ENCODE data around the gene PTGIR.

Gene PTGIR

DNA sequence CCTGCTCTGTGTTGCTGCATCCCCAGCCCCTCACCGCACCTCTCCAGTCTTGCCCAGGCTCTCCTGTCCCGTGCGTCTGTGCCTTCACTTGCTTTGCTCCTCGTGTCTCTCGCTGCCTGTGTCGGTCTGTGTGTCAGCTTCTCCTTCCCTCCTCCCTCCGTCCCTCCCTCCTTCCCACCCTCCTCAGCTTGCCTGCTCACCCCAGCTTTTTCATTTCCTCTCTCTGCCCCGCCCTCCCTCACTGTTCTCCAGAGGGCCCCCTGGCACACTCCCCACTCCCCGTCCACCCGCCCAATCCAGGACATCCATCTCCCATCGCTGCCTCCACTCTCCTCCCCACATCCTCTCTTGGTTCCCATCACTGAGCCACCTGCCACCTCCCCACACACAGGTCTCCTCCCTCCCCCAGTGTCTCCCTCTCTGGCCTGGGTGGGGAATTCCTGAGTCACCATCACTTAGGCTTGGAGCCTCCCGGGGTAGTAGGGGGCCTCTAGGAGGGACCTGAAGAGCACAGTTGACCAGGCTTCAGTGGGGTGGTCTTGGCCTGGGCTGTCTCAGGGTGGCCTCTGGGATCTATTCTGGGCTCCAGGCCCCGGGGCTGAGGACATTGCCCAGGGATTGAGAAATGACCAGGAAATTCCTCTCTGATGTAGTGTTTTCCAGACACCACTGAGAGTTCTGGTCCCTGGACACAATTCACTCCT, at the start of gene PTGIR:
Gene PTGIR, minus strand, starts transcription at position 132 of the 704 bp plus-strand sequence. CDS start 864 bp downstream, outside the sequence.
- Histone ChIP-seq H3K36me3 (ENCODE audit: control insufficient read depth in 2 of 2, insufficient read depth in 2 of 2, low read length in 2 of 2) (no peaks in the 10 kb centered on the region), H3K4me1 (ENCODE audit: control insufficient read depth, insufficient read depth, low read length) (peaks cover 58% of the 10 kb centered on the region), H3K9ac (ENCODE audit: low read length in 2 of 2) (peak within 1 kb of the TSS; percentile 36 to 51), H3K27me3 (ENCODE audit: control insufficient read depth in 1 of 2, insufficient read depth in 2 of 2, low read length in 2 of 2) (no peaks in the 10 kb centered on the region), H3K27ac (ENCODE audit: low read length) (peak within 1 kb of the TSS; percentile 76), H3K9me3 (ENCODE audit: control insufficient read depth in 2 of 2, low read length in 2 of 2) (no peaks in the 10 kb centered on the region), H3K4me3 (ENCODE audit: low read length in 2 of 2) (peak within 1 kb of the TSS in 1 of 2 donors; percentile 69)

DNA sequence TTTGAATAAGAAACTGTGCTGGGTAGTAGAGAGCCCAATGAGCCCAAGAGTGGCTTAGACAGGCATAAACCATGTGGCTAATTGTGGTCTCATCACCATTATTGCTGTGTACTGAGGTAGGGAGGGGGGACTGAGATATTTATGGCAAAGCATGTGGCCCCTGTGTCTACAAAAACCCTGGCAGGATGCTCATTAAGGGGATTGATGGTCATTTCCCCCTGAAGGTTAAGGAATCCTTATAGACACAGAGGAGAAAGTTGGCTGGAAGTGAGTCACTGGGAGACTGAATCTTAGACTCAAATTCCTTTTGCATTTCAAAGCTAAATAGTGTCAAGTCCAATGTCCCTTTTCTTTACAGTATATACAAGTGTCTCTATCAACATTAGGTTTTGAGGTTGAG, 45.9 kb upstream of the PTGIR start:
- Histone ChIP-seq H3K9ac (ENCODE audit: low read length in 2 of 2) (no peak overlapping the region), H3K9me3 (ENCODE audit: control insufficient read depth in 2 of 2, low read length in 2 of 2) (no peaks in the 10 kb centered on the region), H3K27me3 (ENCODE audit: control insufficient read depth in 1 of 2, insufficient read depth in 2 of 2, low read length in 2 of 2) (no peaks in the 10 kb centered on the region), H3K27ac (ENCODE audit: low read length) (no peak overlapping the region), H3K36me3 (ENCODE audit: control insufficient read depth in 2 of 2, insufficient read depth in 2 of 2, low read length in 2 of 2) (peaks cover 11 to 20% of the 10 kb centered on the region in 2 donors), H3K4me3 (ENCODE audit: low read length in 2 of 2) (no peak overlapping the region), H3K4me1 (ENCODE audit: control insufficient read depth, insufficient read depth, low read length) (no peaks in the 10 kb centered on the region)

DNA sequence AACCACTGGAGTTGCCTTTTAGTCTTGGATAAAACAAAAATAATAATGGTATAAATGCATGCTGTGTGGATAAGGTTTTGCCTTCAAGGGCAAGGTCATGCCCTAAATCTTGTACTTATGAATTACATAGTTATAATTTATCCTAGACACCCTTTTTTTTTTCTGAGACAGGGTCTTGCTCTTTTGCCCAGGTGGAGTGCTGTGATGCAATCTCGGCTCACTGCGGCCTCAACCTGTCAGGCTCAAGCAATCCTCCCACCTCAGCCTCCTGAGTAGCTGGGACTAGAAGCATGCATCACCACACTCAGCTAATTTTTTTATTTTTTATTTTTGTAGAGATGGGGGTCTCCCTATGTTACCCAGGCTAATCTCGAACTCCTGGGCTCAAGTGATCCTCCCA, 43.8 kb upstream of the PTGIR start:
- Histone ChIP-seq H3K4me3 (ENCODE audit: low read length in 2 of 2) (no peak overlapping the region), H3K9me3 (ENCODE audit: control insufficient read depth in 2 of 2, low read length in 2 of 2) (no peaks in the 10 kb centered on the region), H3K9ac (ENCODE audit: low read length in 2 of 2) (no peak overlapping the region), H3K4me1 (ENCODE audit: control insufficient read depth, insufficient read depth, low read length) (no peaks in the 10 kb centered on the region), H3K36me3 (ENCODE audit: control insufficient read depth in 2 of 2, insufficient read depth in 2 of 2, low read length in 2 of 2) (peaks cover 0 to 6% of the 10 kb centered on the region in 2 donors), H3K27ac (ENCODE audit: low read length) (no peak overlapping the region), H3K27me3 (ENCODE audit: control insufficient read depth in 1 of 2, insufficient read depth in 2 of 2, low read length in 2 of 2) (no peaks in the 10 kb centered on the region)

DNA sequence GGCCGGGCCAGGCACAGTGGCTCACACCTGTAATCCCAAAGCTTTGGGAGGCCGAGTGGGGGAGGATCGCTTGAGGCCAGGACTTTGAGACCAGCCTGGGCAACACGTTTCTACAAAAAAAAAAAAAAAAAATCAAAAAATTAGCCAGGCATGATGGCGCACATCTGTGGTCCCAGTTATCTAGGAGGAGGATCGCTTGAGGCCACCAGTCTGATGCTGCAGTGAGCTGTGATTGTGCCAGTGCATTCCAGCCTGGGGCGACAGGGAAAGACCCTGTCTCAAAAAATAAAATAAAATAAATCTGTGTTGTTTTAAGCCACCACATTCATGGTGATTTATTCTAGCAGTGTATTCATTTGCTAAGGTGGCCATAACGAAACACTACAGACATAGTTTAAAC, 40.2 kb upstream of the PTGIR start:
- no peaks in the 10 kb centered on the region for H3K9me3 ChIP-seq (ENCODE audit: control insufficient read depth in 2 of 2, low read length in 2 of 2)
- no peak overlapping the region for H3K4me3 ChIP-seq (ENCODE audit: low read length in 2 of 2)
- no peaks in the 10 kb centered on the region for H3K36me3 ChIP-seq (ENCODE audit: control insufficient read depth in 2 of 2, insufficient read depth in 2 of 2, low read length in 2 of 2)
- H3K27ac ChIP-seq (ENCODE audit: low read length): no peak overlapping the region
- H3K4me1 ChIP-seq (ENCODE audit: control insufficient read depth, insufficient read depth, low read length): peaks cover 12% of the 10 kb centered on the region
- H3K9ac ChIP-seq (ENCODE audit: low read length in 2 of 2): no peak overlapping the region
- H3K27me3 ChIP-seq (ENCODE audit: control insufficient read depth in 1 of 2, insufficient read depth in 2 of 2, low read length in 2 of 2): no peaks in the 10 kb centered on the region

- H3K9ac ChIP-seq (ENCODE audit: low read length in 2 of 2): peak overlapping the region; percentile 25 to 29
- no peaks in the 10 kb centered on the region for H3K36me3 ChIP-seq (ENCODE audit: control insufficient read depth in 2 of 2, insufficient read depth in 2 of 2, low read length in 2 of 2)
- H3K9me3 ChIP-seq (ENCODE audit: control insufficient read depth in 2 of 2, low read length in 2 of 2): no peaks in the 10 kb centered on the region
- peak overlapping the region; percentile 60 to 72 for H3K4me3 ChIP-seq (ENCODE audit: low read length in 2 of 2)
- H3K27me3 ChIP-seq (ENCODE audit: control insufficient read depth in 1 of 2, insufficient read depth in 2 of 2, low read length in 2 of 2): no peaks in the 10 kb centered on the region
- H3K27ac ChIP-seq (ENCODE audit: low read length): peak overlapping the region; percentile 62
- H3K4me1 ChIP-seq (ENCODE audit: control insufficient read depth, insufficient read depth, low read length): peaks cover 29% of the 10 kb centered on the region
These were observed 37.1 kb upstream of the PTGIR start for GRCh38 chr19:46661735-46662592.

DNA sequence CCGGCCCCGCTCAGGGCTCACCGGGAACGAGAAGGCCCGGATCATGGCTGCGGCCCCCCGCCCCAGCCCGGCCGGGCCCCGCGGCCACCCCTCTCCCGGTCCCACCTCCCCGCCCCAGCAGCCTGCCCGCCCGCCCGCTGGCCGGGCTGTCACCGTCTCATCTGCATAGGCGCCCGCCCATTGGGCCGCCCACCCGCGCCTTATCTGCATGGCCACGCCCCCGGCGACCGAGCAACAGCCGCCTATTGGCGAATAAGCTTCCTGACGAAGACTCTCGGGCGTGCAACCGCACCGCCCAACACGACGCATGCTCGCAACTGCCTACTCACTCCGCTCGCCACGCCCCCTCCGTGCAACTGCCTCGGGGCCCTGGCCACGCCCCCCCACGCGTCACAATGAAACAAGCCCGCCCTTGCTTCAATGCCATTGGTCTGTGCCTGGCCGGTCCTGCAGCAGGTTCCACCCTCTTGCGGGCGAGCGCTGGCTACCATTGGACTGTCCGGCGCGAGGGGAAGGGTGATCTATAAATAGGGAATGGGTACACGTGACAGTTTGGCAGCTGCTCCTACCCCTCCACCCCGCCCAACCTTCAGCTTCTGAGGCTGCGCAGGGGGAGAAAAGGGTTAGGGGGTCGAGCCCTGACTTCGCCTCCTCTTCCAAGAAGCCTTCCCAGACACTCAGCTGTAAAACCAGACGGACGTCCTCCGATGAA, 36.3 kb upstream of the PTGIR start, which contains the start of gene DACT3:
Gene DACT3, minus strand, starts transcription at position 163 of the 712 bp plus-strand sequence. Its CDS starts 118 bp downstream, at position 45.
- Histone ChIP-seq H3K4me1 (ENCODE audit: control insufficient read depth, insufficient read depth, low read length) (peaks cover 33% of the 10 kb centered on the region), H3K9ac (ENCODE audit: low read length in 2 of 2) (peak within 1 kb of the TSS; percentile 65 to 75), H3K4me3 (ENCODE audit: low read length in 2 of 2) (peak within 1 kb of the TSS; percentile 85 to 90), H3K27me3 (ENCODE audit: control insufficient read depth in 1 of 2, insufficient read depth in 2 of 2, low read length in 2 of 2) (no peaks in the 10 kb centered on the region), H3K36me3 (ENCODE audit: control insufficient read depth in 2 of 2, insufficient read depth in 2 of 2, low read length in 2 of 2) (no peaks in the 10 kb centered on the region), H3K9me3 (ENCODE audit: control insufficient read depth in 2 of 2, low read length in 2 of 2) (no peaks in the 10 kb centered on the region), H3K27ac (ENCODE audit: low read length) (peak within 1 kb of the TSS; percentile 88)

GRCh38 chr19:46660551-46661019, 35.7 kb upstream of the PTGIR start:
- Histone ChIP-seq H3K4me3 (ENCODE audit: low read length in 2 of 2) (peak overlapping the region; percentile 85 to 90), H3K27me3 (ENCODE audit: control insufficient read depth in 1 of 2, insufficient read depth in 2 of 2, low read length in 2 of 2) (no peaks in the 10 kb centered on the region), H3K27ac (ENCODE audit: low read length) (peak overlapping the region; percentile 88), H3K4me1 (ENCODE audit: control insufficient read depth, insufficient read depth, low read length) (peaks cover 33% of the 10 kb centered on the region), H3K36me3 (ENCODE audit: control insufficient read depth in 2 of 2, insufficient read depth in 2 of 2, low read length in 2 of 2) (no peaks in the 10 kb centered on the region), H3K9ac (ENCODE audit: low read length in 2 of 2) (peak overlapping the region; percentile 65 to 75), H3K9me3 (ENCODE audit: control insufficient read depth in 2 of 2, low read length in 2 of 2) (no peaks in the 10 kb centered on the region)

DNA sequence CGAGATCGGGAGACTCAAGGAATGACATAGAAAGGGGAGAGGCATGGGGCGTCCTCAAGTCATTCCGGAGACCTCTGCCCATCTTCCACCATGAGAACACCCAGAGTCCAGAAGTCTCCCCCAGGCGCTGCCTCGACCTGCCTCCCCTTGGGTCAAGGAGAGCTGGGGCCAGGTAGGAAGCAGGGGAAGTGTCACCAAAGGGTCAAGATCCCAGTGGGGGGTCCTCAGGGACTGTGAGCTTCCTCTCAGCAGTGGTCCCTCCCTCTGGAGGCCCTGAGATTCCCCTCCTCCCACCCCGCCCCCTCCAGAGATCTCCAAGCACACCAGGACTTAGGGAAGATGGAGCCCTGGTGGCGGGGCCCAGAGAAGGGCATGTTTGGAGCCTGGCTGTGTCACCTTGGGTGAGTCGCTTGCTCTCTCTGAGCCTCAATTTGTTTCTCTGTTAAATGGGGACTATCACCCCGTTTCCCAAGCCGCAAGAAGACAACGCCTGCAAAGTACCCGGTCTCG, 35.2 kb upstream of the PTGIR start:
- Histone ChIP-seq H3K9me3 (ENCODE audit: control insufficient read depth in 2 of 2, low read length in 2 of 2) (no peaks in the 10 kb centered on the region), H3K4me1 (ENCODE audit: control insufficient read depth, insufficient read depth, low read length) (peaks cover 38% of the 10 kb centered on the region), H3K27me3 (ENCODE audit: control insufficient read depth in 1 of 2, insufficient read depth in 2 of 2, low read length in 2 of 2) (no peaks in the 10 kb centered on the region), H3K27ac (ENCODE audit: low read length) (peak overlapping the region; percentile 88), H3K4me3 (ENCODE audit: low read length in 2 of 2) (peak overlapping the region; percentile 85 to 90), H3K36me3 (ENCODE audit: control insufficient read depth in 2 of 2, insufficient read depth in 2 of 2, low read length in 2 of 2) (no peaks in the 10 kb centered on the region), H3K9ac (ENCODE audit: low read length in 2 of 2) (peak overlapping the region; percentile 65 to 75)

DNA sequence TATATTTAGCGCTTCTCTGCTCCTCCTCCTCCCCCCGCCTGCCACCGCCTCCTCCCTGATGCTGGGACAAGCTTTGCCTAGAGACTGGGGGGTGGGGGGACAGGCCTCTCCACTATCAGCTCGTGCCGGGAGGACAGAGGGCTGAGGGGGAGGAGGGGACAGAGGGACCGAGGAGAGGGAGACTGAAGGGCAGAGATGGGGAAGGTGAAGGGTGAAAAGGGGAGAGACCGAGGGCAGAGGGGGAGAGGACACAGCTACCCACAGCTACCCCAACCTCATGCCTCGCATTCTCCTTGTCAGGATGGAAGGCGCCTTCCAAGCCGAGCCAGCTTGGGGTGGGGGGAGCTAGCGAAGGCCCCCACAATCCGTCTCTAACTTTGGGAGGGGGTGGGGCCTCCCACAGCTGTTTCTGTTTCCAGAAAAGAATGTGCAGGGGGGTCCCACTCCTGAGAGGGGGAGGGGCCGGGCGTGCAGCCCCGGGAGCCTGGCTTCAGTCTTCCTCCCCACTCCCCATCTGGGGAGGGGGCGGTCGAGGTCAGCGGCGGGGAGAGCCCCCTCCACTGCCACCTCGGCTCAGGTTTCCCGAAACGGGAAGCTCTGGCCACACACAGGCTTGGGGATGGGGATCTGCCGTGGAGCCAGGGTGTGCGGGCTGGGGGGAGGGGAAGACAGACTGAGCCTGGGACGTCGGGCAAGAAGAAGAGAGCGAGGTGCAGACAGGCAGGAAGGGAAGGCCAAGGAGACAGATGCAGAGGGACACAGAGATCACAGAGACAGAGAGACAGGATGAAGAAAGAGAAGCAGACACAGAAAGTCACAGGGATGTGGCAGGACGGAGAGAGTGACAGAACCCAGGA, 34.5 kb upstream of the PTGIR start:
- H3K27me3 ChIP-seq (ENCODE audit: control insufficient read depth in 1 of 2, insufficient read depth in 2 of 2, low read length in 2 of 2): no peaks in the 10 kb centered on the region
- H3K9ac ChIP-seq (ENCODE audit: low read length in 2 of 2): peak overlapping the region; percentile 65 to 75
- H3K4me1 ChIP-seq (ENCODE audit: control insufficient read depth, insufficient read depth, low read length): peaks cover 45% of the 10 kb centered on the region
- no peaks in the 10 kb centered on the region for H3K9me3 ChIP-seq (ENCODE audit: control insufficient read depth in 2 of 2, low read length in 2 of 2)
- no peaks in the 10 kb centered on the region for H3K36me3 ChIP-seq (ENCODE audit: control insufficient read depth in 2 of 2, insufficient read depth in 2 of 2, low read length in 2 of 2)
- peak overlapping the region; percentile 85 to 90 for H3K4me3 ChIP-seq (ENCODE audit: low read length in 2 of 2)
- peak overlapping the region; percentile 88 for H3K27ac ChIP-seq (ENCODE audit: low read length)
